ENCODE measurements around the gene KLC3. TPM values are rescaled to one million over a fixed set of nuclear protein-coding genes. Genes with fewer than 3 reads are reported as not detected.
A peak's percentile ranks its signal among the peaks of the same experiment; 100 is the strongest.
"Not testable (repeated sequence)": the region's sequence is repeated elsewhere in the genome, so short reads cannot be mapped to it uniquely, and the experiment has no call there.

KLC3 gene
- total RNA-seq, 1 donor from 2014 or later: not detected

GRCh38 chr19:45312285-45312684, 28.3 kb upstream of the KLC3 start:
- intact Hi-C loops (cut with micrococcal nuclease); ATAC-seq: not testable (repeated sequence)

GRCh38 chr19:45314708-45315245, 25.8 kb upstream of the KLC3 start:
- DNase-seq: no peak
- intact Hi-C loops (cut with micrococcal nuclease): no loop called here
- no peak for ATAC-seq

More at GRCh38 chr19:45312285-45312684, 28.3 kb upstream of the KLC3 start:
- not testable (repeated sequence) for DNase-seq

GRCh38 chr19:45315304-45315703, 25.2 kb upstream of the KLC3 start:
- ATAC-seq: peak; percentile 4
- intact Hi-C loops (cut with micrococcal nuclease): no loop called here
- no peak for DNase-seq

GRCh38 chr19:45320997-45321775, 19.4 kb upstream of the KLC3 start:
- intact Hi-C loops (cut with micrococcal nuclease): no loop called here
- no peak for ATAC-seq
- no peak for DNase-seq

GRCh38 chr19:45321848-45322247, 18.7 kb upstream of the KLC3 start:
- intact Hi-C loops (cut with micrococcal nuclease): no loop called here
- peak; percentile 55 for ATAC-seq
- peak; percentile 80 for DNase-seq

- peak; percentile 0 for ATAC-seq
- DNase-seq: peak; percentile 42
- intact Hi-C loops (cut with micrococcal nuclease): no loop called here
Measured at GRCh38 chr19:45322311-45322710, 18.2 kb upstream of the KLC3 start.

GRCh38 chr19:45322744-45323281, 17.7 kb upstream of the KLC3 start, which contains the start of gene CKM:
CKM (minus strand) TSS chr19:45322875; CDS start chr19:45319713, 3,162 bp downstream.
- DNase-seq (peak; percentile 93), ATAC-seq (peak; percentile 83)
- intact Hi-C loops (cut with micrococcal nuclease): no loop called here

GRCh38 chr19:45323671-45324081, 16.9 kb upstream of the KLC3 start:
- intact Hi-C loops (cut with micrococcal nuclease): no loop called here

GRCh38 chr19:45324349-45324907, 16.1 kb upstream of the KLC3 start:
- no peak for ATAC-seq
- intact Hi-C loops (cut with micrococcal nuclease): no loop called here
- DNase-seq: no peak

More at GRCh38 chr19:45323671-45324081, 16.9 kb upstream of the KLC3 start:
- DNase-seq (peak; percentile 89), ATAC-seq (peak; percentile 74)

GRCh38 chr19:45327404-45328143, 13.0 kb upstream of the KLC3 start:
- intact Hi-C loops (cut with micrococcal nuclease): no loop called here
- no peak for ATAC-seq

GRCh38 chr19:45331411-45331810, 9.1 kb upstream of the KLC3 start:
- intact Hi-C loops (cut with micrococcal nuclease): no loop called here
- DNase-seq (no peak), ATAC-seq (no peak)

More at GRCh38 chr19:45327404-45328143, 13.0 kb upstream of the KLC3 start:
- DNase-seq: no peak

- intact Hi-C loops (cut with micrococcal nuclease): no loop called here
- ATAC-seq (no peak), DNase-seq (no peak)
Measured at GRCh38 chr19:45333609-45334303, 6.8 kb upstream of the KLC3 start.

- DNase-seq; ATAC-seq; intact Hi-C loops (cut with micrococcal nuclease): not testable (repeated sequence)
Measured at GRCh38 chr19:45334881-45335280, 5.7 kb upstream of the KLC3 start.

- DNase-seq: no peak
- intact Hi-C loops (cut with micrococcal nuclease): no loop called here
- ATAC-seq: no peak
Measured at GRCh38 chr19:45336696-45337251, 3.8 kb upstream of the KLC3 start.

GRCh38 chr19:45339629-45340028, 921 bp upstream of the KLC3 start:
- DNase-seq: no peak
- intact Hi-C loops (cut with micrococcal nuclease): no loop called here
- ATAC-seq: no peak

- ATAC-seq: no peak
- intact Hi-C loops (cut with micrococcal nuclease): no loop called here
- no peak for DNase-seq
Measured at GRCh38 chr19:45340899-45341453, 426 bp downstream of the KLC3 start.

GRCh38 chr19:45342911-45343310, 2.4 kb downstream of the KLC3 start:
- intact Hi-C loops (cut with micrococcal nuclease): no loop called here

More at GRCh38 chr19:45342911-45343310, 2.4 kb downstream of the KLC3 start:
- no peak for ATAC-seq
- DNase-seq: no peak
